ENCODE measurements around the gene CSKMT.
"Not testable (repeated sequence)": the region's sequence is repeated elsewhere in the genome, so short reads cannot be mapped to it uniquely, and the experiment has no call there.

CSKMT gene

GRCh38 chr11:62654297-62654696 is 10.8 kb upstream of the CSKMT start:
- no peak for DNase-seq (ENCODE audit: low read depth in 1 of 2, low spot score in 1 of 2)

GRCh38 chr11:62656796-62657429 is 8.2 kb upstream of the CSKMT start:
- no peak for DNase-seq (ENCODE audit: low read depth in 1 of 2, low spot score in 1 of 2)

- peak in 1 of 2 donors; percentile 31 for DNase-seq (ENCODE audit: low read depth in 1 of 2, low spot score in 1 of 2)
Observed at GRCh38 chr11:62664405-62665074, 572 bp upstream of the CSKMT start.

- DNase-seq (ENCODE audit: low read depth in 1 of 2, low spot score in 1 of 2) = peak in 1 of 2 donors; percentile 52
Observed at GRCh38 chr11:62665599-62666258, 617 bp downstream of the CSKMT start.

DNA sequence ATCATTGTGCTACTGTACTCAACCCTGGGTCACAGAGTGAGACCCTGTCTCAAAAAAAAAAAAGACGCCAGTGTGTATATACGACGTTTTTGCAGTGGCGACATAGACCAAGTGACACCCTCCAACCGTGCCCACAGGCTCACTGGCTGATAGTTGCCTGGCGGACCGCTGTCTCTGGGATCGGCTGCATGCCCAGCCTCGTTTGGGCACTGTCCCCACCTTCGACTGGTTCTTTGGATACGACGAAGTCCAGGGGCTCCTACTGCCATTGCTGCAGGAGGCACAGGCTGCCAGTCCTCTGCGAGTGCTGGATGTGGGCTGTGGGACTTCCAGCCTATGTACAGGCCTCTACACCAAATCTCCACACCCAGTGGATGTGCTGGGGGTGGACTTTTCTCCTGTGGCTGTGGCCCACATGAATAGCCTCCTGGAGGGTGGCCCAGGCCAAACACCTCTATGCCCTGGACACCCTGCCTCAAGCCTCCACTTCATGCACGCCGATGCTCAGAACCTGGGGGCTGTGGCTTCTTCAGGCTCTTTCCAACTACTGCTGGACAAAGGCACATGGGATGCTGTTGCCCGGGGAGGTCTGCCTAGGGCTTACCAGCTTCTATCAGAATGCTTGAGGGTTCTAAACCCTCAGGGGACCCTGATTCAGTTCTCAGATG is 1.3 kb downstream of the CSKMT start:
- DNase-seq (ENCODE audit: low read depth in 1 of 2, low spot score in 1 of 2) = no peak

- DNase-seq (ENCODE audit: low read depth in 1 of 2, low spot score in 1 of 2) = no peak
Observed at GRCh38 chr11:62667460-62667859, 2.3 kb downstream of the CSKMT start.

DNA sequence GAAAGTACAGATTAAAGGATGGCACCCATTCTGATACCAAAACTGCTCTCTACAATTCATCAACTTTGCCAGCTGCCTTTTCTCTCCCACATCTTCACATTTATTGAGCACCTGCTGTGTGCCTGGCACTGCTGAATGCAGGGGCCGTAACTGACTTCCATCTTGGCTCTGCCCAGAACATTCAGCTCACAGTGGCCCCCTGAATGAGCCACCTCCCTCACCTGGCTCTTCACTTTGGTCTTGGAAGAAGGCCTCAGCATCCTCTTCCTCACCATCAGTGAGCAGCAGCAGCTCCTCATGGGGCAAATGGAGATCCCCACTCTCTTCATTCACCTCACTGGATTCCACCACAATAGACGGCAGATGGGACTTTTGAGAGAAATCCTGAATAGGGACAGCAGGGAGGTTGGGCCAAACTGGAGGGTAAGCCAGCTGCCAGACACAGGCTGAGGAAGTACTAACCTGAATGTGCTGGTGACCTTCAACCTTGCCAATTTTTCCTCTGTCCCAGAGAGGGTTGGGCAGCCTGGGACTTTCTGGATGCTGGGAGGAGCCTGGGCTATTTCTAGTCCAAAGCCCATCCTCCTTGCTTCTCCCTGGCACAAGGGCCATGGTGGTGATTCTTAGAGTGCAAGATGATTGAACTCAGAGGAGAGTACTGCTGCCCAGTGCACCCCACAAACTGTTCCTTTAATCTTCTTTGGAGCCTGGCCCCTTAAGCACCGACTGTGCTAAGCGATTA is 4.5 kb downstream of the CSKMT start:
- no peak for DNase-seq (ENCODE audit: low read depth in 1 of 2, low spot score in 1 of 2)

GRCh38 chr11:62671236-62671607 is 6.1 kb downstream of the CSKMT start:
- DNase-seq (ENCODE audit: low read depth in 1 of 2, low spot score in 1 of 2) = no peak

DNA sequence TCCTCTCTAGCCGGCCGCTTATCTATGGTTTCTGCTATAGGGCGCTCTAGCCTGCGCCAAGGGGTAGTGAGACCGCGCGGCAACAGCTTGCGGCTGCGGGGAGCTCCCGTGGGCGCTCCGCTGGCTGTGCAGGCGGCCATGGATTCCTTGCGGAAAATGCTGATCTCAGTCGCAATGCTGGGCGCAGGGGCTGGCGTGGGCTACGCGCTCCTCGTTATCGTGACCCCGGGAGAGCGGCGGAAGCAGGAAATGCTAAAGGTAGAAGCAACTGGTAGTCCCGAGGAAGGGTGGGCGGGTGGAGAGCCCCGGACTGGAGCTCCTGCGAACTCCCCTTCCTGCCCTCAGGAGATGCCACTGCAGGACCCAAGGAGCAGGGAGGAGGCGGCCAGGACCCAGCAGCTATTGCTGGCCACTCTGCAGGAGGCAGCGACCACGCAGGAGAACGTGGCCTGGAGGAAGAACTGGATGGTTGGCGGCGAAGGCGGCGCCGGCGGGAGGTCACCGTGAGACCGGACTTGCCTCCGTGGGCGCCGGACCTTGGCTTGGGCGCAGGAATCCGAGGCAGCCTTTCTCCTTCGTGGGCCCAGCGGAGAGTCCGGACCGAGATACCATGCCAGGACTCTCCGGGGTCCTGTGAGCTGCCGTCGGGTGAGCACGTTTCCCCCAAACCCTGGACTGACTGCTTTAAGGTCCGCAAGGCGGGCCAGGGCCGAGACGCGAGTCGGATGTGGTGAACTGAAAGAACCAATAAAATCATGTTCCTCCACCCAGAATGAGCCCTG is 6.7 kb downstream of the CSKMT start, which contains the start of the genes LBHD1 and UQCC3:
Gene LBHD1, minus strand, starts transcription at position 660 of the 782 bp plus-strand sequence. CDS start 2,236 bp downstream, outside the sequence.
Gene UQCC3, plus strand, starts transcription at position 66 of the 782 bp plus-strand sequence. Its CDS starts 73 bp downstream, at position 139.
- DNase-seq (ENCODE audit: low read depth in 1 of 2, low spot score in 1 of 2) = peak; percentile 46 to 56

DNA sequence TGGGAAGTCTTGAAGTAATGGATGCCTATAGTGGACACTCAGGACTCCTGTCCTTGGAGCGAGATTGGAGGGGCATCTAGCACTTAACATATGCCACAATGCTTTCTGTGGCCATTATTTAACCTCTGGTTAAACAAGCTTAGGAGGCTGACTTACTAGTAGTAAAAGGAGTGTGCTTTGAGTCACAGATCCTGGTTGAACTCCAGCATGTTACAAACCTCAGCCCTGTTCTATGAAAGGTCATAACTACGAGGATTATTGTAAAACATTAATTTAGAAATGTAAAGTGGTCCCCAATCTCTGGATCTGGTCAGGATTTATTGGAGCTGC is 8.0 kb downstream of the CSKMT start:
- no peak for DNase-seq (ENCODE audit: low read depth in 1 of 2, low spot score in 1 of 2)

GRCh38 chr11:62675415-62675814 is 10.3 kb downstream of the CSKMT start:
- not testable (repeated sequence) for DNase-seq (ENCODE audit: low read depth in 1 of 2, low spot score in 1 of 2)

- no peak for DNase-seq (ENCODE audit: low read depth in 1 of 2, low spot score in 1 of 2)
Observed at GRCh38 chr11:62676698-62677097, 11.6 kb downstream of the CSKMT start.

GRCh38 chr11:62677156-62677555 is 12.0 kb downstream of the CSKMT start:
- no peak for DNase-seq (ENCODE audit: low read depth in 1 of 2, low spot score in 1 of 2)

DNA sequence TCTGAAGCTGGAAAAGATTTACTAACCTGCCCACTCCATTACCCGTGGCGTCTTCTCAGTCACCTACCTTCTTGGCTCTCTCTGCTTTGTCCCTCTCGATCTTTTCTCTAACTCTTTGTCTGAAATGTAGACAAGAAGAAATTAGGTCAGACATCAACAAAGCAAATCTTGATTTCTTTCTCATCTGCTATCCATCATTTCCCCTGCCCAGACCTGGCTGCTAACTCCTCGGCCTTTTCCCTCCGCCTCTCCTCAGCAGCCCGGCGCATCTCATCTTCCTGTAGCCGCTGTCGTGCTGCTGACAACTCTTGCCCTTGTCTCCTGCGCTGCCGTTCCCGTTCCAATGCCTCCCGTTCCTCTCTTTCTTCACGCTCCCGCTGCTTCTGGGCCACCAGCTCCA is 12.6 kb downstream of the CSKMT start:
- DNase-seq (ENCODE audit: low read depth in 1 of 2, low spot score in 1 of 2) = no peak

GRCh38 chr11:62678433-62678769 is 13.3 kb downstream of the CSKMT start:
- DNase-seq (ENCODE audit: low read depth in 1 of 2, low spot score in 1 of 2) = no peak

GRCh38 chr11:62678770-62679696 is 13.9 kb downstream of the CSKMT start, which contains the start of gene UBXN1:
TSS of gene UBXN1 (minus strand) at chr11:62679073. CDS start at chr11:62678923, 150 bp downstream.
- peak; percentile 59 to 71 for DNase-seq (ENCODE audit: low read depth in 1 of 2, low spot score in 1 of 2)

DNA sequence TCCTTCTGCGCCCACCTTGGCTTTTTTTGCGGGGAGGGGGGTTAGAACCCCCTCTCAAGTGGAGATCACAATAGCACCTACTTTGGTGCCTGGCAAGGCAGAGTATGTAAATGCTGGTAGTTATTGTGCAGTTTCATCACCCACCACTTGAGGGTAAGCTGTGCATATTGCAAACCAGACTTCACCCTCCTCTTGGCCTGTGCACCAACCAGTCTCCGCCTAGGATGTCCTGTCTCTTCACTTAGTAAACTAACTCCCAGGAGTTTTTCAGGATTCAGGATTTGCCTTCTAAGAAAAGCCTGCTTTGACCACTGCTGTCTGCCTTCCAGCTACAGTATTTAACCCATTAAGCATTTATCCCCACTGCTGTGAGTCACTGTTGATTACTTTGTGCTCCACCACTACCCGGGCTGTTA is 15.7 kb downstream of the CSKMT start:
- DNase-seq (ENCODE audit: low read depth in 1 of 2, low spot score in 1 of 2) = no peak

- no peak for DNase-seq (ENCODE audit: low read depth in 1 of 2, low spot score in 1 of 2)
Observed at GRCh38 chr11:62682518-62682917, 17.4 kb downstream of the CSKMT start.
